Measurements from ENCODE around the gene ANTXR2. TPM values are rescaled to one million over a fixed set of nuclear protein-coding genes. Genes with fewer than 3 reads are reported as not detected.
"Not testable (repeated sequence)": the region's sequence is repeated elsewhere in the genome, so short reads cannot be mapped to it uniquely, and the experiment has no call there.

The ANTXR2 gene
- total RNA-seq, 1 experiment from 2014 or later, result 16.7 TPM

- no peak for DNase-seq (ENCODE audit: low spot score)
Observed at GRCh38 chr4:80024335-80024734, 48.7 kb downstream of the ANTXR2 start.

DNA sequence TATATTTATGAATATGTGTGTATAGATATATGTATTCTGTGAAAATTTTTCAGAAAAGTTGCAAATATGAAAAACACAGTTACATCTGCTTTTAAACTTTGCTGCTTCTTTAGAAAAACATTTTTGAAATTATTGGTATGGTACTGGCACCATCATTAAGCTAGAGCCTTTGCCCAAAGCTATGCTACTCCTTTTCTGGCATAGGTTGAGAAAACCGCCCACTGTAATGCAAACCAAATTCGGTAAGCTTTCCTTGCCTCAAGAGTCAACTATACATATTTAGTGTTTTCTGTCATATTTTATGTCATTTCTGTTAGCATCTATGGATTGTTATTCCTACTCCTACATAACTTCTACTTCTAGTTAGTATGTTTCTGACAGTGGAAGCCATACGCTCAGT is 50.7 kb downstream of the ANTXR2 start:
- DNase-seq (ENCODE audit: low spot score), result no peak

DNA sequence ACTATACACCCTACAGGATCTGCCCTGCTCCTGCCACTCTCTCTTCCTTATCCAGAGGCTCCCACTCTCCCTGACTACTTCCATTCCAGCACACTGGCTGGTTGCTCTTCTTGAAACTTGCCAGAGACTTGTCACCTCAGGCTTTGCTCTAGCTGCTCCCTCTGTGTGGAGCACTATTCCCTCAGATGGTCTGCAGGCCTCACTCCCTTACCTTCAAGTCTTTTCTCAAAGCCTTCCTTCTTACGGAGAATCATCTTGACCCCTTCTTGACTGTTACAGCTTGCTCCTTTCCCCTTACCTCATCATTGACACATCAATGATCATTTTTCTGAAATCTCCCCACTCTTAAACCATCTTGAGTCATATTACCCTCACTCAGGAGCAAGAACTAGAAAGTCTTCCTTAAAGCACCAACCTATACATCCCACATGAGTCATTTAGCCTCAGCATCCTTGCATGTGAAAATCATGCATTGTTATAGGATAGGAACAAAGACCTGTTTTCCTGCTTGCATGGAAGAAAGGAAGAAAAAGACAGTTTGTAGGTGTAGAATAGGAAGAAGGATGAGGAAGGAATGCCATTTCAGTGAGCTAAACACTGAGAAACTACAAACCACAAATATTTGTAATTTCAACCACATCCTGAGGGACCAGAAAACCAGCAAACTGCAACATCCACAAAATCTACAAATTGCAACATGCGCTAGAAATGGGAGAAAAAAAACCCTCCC is 55.7 kb downstream of the ANTXR2 start:
- no peak for DNase-seq (ENCODE audit: low spot score)

DNA sequence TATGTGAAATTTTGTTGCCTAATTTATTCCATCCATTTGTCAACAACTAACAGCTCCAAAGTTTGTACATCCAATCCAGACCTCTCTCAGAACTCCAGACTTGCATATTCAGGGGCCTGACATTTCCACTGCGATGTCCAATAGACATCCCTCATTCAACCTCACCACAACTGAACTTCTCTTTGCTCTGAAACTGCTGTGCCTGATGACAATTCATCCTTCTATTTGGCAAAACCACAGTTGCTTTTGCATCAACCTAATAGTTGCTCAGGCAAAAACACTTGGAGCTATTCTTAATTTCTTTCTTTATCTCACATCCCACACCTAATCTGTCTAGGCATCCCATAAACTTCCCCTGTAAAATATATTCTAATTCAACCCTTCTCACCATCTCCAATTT is 56.5 kb downstream of the ANTXR2 start:
- no peak for DNase-seq (ENCODE audit: low spot score)

DNA sequence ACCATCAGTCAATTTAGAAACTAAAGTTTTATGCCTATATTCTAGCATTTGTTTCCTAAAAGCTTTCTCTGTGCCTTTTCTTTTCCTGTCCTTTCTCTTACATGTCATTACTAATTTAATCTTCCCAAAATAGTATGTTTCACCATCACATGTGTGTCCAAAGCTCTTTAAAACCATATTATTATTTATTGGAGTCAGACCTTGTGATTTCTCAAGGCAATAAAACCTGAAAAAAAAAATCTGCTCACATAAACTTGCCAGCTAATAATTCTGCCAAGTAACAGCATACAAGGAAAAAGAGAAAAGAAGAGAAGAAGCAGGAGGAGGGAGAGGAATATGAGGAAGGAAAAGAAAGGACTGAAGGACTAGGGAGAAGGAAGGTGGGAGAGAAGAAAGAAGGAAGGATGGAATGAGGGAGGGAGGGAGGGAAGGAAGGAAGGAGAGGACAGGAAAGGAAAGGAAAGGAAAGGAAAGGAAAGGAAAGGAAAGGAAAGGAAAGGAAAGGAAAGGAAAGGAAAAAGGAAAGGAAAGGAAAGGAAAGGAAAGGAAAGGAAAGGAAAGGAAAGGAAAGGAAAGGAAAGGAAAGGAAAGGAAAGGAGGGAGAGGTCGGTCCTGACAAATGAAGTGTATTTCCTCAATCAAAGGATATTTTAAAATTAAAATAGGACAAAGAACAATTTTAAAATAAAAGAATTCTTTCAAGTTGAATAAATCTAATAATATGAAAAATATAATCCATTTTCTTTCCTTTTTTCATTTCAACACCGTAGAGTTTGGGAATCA is 57.4 kb downstream of the ANTXR2 start:
- no peak for DNase-seq (ENCODE audit: low spot score)

GRCh38 chr4:80014531-80014930 is 58.5 kb downstream of the ANTXR2 start:
- DNase-seq (ENCODE audit: low spot score), result no peak

DNA sequence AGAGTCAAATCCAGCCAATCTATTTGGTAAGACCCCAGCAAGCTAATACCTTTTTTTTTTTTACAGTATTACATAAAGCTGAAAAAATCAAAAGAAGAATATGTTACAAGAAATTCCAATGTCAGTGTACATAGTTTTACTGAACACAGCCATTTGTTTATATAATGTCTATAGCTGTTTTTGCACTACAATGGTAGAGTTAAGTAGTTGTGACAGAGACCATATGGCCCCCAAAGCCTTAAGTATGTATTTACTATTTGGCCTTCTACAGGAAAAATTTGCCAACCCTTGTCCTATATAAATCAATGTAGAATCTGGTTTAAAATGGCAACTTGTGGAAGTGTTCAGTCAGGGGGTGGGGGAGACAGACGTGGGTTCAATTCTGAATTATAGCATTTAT is 60.7 kb downstream of the ANTXR2 start:
- DNase-seq (ENCODE audit: low spot score), result no peak

DNA sequence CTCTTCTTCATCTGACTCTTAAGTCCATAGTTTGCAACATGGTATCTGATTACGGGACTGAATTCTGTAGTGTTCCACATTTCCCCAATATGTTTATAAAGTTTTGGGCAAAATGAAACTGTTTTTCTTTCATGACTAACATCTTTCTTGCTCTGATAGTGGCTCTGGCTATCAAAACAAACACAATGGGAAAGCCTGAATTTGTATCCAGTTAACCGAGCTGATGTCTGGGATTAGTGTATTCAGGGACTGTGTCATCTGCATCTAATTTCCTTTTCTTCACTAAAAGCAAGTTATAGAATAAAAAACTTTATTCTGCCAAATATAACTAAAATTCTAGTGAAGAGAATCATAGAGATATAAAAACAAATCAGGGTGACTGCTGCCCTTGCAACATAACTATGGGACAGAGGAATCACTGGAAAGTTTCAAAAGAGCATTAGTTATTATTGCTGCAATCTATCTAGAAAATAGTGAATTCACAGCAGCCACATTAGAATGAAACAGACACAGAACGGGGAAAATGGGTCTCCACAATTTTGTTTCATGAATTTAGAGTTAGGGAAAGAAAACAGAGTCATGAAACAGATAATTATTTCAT is 61.3 kb downstream of the ANTXR2 start:
- DNase-seq (ENCODE audit: low spot score), result no peak

GRCh38 chr4:80010316-80010715 is 62.7 kb downstream of the ANTXR2 start:
- no peak for DNase-seq (ENCODE audit: low spot score)

DNA sequence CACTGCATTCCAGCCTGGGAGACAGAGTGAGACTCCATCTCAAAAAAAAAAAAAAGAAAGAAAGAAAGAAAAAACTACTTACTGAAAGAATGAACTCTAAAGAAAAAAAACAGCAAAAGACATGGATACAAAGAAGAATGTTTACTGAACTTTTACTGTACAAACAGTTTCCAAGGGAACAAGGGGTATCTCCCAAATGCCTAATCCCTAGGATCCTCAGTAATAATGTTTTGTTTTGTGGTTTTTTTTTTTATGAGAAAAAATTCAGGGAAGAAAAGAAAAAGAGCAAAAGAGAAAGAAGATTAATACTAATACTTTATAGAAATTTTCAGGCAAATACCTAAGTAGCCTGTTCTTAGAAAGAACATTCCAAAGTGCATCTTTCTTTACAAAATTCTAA is 63.2 kb downstream of the ANTXR2 start:
- no peak for DNase-seq (ENCODE audit: low spot score)

- no peak for DNase-seq (ENCODE audit: low spot score)
Observed at GRCh38 chr4:80008971-80009370, 64.1 kb downstream of the ANTXR2 start.

DNA sequence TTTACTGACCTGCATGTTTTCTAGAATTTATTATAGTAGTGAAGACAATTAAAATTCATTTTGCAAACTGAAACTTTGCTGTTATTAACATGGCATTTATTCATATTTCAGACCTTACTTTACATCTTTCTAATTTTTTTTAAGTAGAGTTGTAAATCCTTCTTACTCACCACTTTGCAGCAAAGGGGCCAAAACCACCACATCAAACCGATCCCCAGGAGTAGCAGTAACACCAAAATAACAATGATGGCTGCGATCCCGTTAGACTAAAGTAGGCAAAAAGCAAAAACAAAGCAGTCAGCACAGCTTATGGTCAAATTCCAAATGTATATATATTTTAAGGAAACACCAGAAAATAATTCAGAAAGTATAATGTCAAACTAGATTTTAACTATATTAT is 64.7 kb downstream of the ANTXR2 start:
- DNase-seq (ENCODE audit: low spot score), result no peak

DNA sequence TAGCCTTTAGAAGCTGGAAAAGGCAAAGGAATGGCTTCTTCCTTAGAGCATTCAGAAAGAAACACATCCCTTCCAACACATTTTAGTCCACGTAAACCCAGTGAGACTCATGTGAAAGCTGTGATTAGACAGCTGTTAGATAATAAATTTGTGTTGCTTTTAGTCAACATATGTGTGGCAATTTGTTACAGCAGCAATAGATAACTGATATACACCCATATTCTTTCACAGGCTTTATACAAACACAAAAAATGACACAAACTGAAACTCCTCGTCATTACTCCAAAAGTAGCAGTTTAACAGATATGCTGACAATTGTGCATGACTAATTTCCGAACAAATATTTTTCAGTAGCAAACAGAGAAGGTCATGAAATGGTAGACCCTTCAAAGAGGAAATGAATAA is 65.3 kb downstream of the ANTXR2 start:
- DNase-seq (ENCODE audit: low spot score), result no peak

- DNase-seq (ENCODE audit: low spot score), result no peak
Observed at GRCh38 chr4:80006935-80007744, 65.9 kb downstream of the ANTXR2 start.

GRCh38 chr4:80005863-80006262 is 67.2 kb downstream of the ANTXR2 start:
- DNase-seq (ENCODE audit: low spot score), result no peak

DNA sequence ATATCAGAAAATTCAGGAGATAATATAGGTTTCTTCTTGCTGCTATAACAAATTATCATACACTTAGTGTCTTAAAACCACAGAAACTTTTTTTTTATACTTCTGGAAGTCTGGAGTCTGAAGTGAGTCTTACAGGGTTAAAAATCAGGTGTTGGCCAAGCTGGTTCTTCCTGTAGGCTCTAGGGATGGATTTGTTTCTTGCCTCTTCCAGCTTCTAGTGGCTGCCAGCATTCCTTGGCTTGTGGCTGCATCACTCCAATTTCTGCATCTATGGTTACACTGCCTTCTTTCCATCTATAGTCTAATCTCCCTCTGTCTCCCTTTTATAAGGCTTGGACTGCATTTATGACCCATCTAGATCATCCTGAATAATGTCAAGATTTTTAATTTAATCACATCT is 68.7 kb downstream of the ANTXR2 start:
- DNase-seq (ENCODE audit: low spot score), result no peak

- DNase-seq (ENCODE audit: low spot score), result not testable (repeated sequence)
Observed at GRCh38 chr4:80002559-80002958, 70.5 kb downstream of the ANTXR2 start.

GRCh38 chr4:79999048-79999447 is 74.0 kb downstream of the ANTXR2 start:
- not testable (repeated sequence) for DNase-seq (ENCODE audit: low spot score)

- DNase-seq (ENCODE audit: low spot score), result no peak
Observed at GRCh38 chr4:79998201-79998600, 74.8 kb downstream of the ANTXR2 start.

GRCh38 chr4:79996851-79997250 is 76.2 kb downstream of the ANTXR2 start:
- no peak for DNase-seq (ENCODE audit: low spot score)

DNA sequence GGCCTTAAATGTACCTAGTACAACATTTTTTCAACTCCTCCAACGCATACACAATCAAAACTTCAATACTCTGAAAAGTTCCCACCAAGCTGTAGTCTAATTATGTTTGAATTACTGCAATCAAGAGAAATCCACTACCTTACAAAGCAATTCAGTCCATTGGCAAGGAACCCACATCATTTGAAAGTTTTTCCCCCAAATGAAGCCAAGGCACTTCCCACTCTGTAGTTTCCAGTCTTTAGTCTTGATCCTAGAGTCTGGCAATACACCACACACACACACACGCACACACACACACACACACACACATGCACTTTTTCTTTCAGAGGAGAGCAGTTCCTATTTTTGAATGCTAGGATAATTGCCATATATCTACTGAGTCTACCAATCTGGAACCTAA is 79.6 kb downstream of the ANTXR2 start:
- DNase-seq (ENCODE audit: low spot score), result no peak

GRCh38 chr4:79991601-79992000 is 81.4 kb downstream of the ANTXR2 start:
- no peak for DNase-seq (ENCODE audit: low spot score)
